ENCODE measurements around the gene TNFRSF9.

The TNFRSF9 gene

DNA sequence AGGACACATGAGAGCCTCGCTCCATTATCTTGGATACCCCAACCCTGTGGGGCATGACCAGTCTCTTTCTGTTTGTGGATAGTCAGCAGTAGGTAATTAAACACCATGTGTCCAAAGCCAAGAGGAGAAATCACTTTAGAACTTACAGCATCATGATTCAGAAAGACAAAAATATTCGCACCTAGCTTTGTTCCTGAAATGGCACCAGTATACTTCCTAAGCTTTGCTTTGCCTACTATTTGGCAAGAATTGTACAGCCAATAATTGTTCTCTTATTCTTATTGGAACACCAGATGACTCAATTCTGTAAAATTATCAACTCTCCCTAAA is 24.2 kb downstream of the TNFRSF9 start:
- Mint-ChIP-seq H3K9me3 (no peaks in the 10 kb centered on the region), H3K27me3 (ENCODE audit: low read depth) (no peaks in the 10 kb centered on the region), H3K4me3 (no peak overlapping the region), H3K4me1 (ENCODE audit: low read depth) (peaks cover 8% of the 10 kb centered on the region), H3K36me3 (ENCODE audit: low read depth) (no peaks in the 10 kb centered on the region), H3K27ac (no peak overlapping the region)

DNA sequence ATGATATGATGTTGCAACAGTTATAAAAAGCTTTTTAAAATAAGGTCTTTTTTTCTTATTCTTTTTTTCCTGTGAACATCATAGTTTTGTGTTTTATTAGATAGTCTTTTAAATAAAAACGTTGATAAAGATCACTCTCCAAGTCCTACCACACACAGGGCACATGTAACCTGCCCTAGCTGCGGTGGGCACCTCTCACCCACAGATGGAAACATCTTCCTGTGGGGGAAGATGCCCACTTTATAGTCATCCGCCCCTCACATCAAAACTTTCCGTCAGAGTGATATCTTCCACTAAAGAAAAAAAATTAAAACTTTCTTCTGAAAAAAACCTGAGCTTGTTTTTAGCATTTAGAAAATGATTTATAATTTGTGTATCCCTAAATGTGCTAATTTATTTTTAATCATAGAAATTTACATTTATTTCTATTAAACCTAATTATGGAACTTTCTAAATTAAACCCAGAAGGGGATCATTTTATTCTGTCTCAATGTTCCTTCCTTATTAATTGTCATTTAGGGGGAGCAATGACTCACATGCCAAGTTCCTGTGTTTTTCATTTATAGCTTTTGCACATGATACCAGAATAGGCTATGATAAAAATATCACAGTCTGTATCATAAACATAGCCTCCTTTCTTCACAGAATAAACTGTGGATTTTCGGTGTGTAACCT is 24.7 kb downstream of the TNFRSF9 start:
- no peak overlapping the region for H3K27ac Mint-ChIP-seq
- no peak overlapping the region for H3K4me3 Mint-ChIP-seq

DNA sequence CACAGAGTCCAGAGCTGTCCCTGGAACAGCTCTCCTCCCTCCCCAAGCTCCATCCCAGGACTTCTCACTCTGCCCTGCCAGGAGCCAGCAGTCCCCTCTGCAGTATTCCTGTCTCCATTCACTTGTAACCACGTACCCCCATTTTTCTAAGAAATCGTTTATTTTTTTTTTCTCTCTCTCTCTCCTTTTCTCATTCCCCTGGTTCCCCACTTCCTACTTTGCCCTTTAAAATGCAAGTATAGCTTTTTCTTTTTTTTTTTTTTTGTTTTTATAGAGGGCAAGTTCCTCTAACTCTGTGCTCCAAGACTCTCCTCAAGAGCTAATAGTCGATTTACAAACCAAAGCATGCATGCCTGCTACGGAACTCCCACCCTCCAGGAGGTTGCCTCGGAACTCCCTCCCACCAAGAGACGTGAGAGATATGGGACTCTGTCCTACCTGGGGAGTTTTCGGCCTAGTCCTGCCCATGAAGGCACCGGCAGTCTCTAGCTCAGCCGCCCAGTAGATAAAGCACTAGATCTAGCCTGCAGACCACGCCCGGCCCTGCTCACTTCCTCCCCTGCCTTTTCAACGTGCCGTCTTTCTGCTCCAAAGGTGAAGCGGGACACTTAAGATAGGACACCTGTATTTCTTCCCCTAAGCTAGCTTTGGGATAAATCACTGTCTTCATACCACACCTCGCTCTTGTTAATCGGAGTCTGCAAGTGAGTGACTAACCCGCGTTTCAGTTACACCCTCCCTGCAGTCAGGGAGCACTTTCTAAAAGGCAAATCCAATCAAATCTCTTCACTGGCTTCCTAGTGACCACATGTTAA is 27.7 kb downstream of the TNFRSF9 start:
- no peaks in the 10 kb centered on the region for H3K36me3 Mint-ChIP-seq (ENCODE audit: low read depth)
- H3K9me3 Mint-ChIP-seq: no peaks in the 10 kb centered on the region
- no peak overlapping the region for H3K4me3 Mint-ChIP-seq
- no peak overlapping the region for H3K27ac Mint-ChIP-seq
- H3K4me1 Mint-ChIP-seq (ENCODE audit: low read depth): no peaks in the 10 kb centered on the region
- H3K27me3 Mint-ChIP-seq (ENCODE audit: low read depth): no peaks in the 10 kb centered on the region

More for the DNA sequence above, 24.7 kb downstream of the TNFRSF9 start:
- Mint-ChIP-seq H3K9me3 (no peaks in the 10 kb centered on the region), H3K27me3 (ENCODE audit: low read depth) (no peaks in the 10 kb centered on the region), H3K4me1 (ENCODE audit: low read depth) (peaks cover 8% of the 10 kb centered on the region), H3K36me3 (ENCODE audit: low read depth) (no peaks in the 10 kb centered on the region)

DNA sequence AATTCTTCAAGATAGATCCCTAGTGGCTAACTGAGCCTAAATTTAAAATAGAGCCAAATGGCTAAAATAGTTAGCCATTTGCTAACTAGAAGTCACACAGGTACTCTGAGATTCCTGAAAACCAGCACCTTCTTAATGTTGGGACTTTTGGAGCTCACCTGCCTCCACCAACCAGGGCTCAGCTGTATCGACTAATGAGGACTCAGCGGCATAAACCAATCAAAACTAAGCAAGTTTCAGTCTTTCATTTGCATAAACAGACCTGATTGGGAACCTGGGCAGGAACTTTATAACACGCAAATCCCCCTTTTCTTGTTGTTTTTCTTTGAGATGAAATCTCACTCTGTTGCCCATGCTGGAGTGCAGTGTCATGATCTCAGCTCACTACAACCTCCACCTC is 28.5 kb downstream of the TNFRSF9 start:
- no peaks in the 10 kb centered on the region for H3K4me1 Mint-ChIP-seq (ENCODE audit: low read depth)
- H3K27ac Mint-ChIP-seq: no peak overlapping the region
- H3K36me3 Mint-ChIP-seq (ENCODE audit: low read depth): no peaks in the 10 kb centered on the region
- no peaks in the 10 kb centered on the region for H3K27me3 Mint-ChIP-seq (ENCODE audit: low read depth)
- no peak overlapping the region for H3K4me3 Mint-ChIP-seq
- no peaks in the 10 kb centered on the region for H3K9me3 Mint-ChIP-seq

DNA sequence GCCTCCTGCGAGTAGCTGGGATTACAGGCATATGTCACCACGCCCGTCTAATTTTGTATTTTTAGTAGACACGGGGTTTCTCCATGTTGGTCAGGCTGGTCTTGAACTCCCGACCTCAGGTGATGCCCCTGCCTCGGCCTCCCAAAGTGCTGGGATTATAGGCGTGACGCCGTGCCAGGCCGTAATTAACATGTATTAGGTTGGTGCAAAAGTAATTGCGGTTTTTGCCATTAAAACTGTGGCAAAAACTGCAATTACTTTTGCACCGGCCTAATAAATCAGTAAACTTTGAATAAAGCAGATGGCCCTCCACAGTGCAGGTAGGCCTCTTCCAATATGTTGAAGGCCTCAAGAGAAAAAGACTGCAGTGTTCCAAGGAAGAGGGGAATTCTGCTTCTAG is 35.4 kb downstream of the TNFRSF9 start:
- H3K27ac Mint-ChIP-seq: no peak overlapping the region
- H3K4me1 Mint-ChIP-seq (ENCODE audit: low read depth): peaks cover 4% of the 10 kb centered on the region
- peaks cover 8% of the 10 kb centered on the region for H3K27me3 Mint-ChIP-seq (ENCODE audit: low read depth)
- H3K9me3 Mint-ChIP-seq: no peaks in the 10 kb centered on the region
- no peaks in the 10 kb centered on the region for H3K36me3 Mint-ChIP-seq (ENCODE audit: low read depth)
- no peak overlapping the region for H3K4me3 Mint-ChIP-seq

DNA sequence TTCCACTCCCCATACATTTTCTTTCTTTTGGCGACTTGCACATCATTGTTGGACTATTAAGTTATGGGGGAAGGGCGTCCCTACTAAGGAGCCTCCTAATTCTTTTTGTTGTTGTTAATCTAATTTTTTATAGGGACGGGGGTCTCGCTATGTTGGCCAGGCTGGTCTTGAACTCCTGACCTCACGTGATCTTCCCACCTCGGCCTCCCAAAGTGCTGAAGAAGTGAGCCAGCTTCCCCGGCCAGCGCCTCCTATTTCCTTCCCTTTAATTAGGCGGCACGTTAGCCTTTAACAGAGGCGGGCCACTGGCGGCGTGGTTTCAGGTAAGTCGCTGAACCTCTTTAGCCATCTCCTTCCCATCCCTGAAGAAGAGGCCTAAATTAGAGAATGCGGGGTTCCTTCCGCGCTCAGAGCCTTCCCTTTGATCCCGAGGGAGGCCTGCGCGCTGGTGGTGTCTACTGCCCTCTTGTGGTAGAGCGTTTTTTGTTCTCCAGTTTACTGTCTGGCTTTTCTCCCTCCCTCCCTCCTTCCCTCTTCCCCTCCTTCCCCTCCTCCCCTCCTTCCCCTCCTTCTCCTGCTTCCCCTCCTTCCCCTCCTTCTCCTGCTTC is 38.1 kb downstream of the TNFRSF9 start:
- peak overlapping the region; percentile 22 for H3K4me3 Mint-ChIP-seq
- H3K36me3 Mint-ChIP-seq (ENCODE audit: low read depth): no peaks in the 10 kb centered on the region
- no peaks in the 10 kb centered on the region for H3K9me3 Mint-ChIP-seq
- H3K27ac Mint-ChIP-seq: no peak overlapping the region
- H3K4me1 Mint-ChIP-seq (ENCODE audit: low read depth): peaks cover 9% of the 10 kb centered on the region
- peaks cover 8% of the 10 kb centered on the region for H3K27me3 Mint-ChIP-seq (ENCODE audit: low read depth)

DNA sequence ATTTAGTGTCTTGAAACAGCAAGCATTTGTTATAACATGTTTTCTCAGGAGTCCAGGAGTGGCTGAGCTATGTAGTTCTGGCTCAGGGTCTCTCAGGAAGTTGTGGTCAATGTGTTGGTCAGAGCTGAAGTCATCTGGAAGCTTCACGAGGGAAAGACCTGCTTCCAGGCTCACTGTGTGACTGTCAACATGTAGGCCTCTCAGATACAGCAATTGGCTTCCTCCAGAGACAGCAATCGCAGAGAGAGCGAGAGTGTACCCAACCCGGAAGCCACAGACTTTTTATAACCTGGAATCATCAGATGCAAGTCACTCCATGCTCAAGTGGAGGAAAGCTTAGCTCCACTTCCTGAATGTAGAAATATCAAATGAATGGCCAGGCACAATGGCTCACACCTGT is 40.9 kb downstream of the TNFRSF9 start:
- no peak overlapping the region for H3K27ac Mint-ChIP-seq
- H3K27me3 Mint-ChIP-seq (ENCODE audit: low read depth): peaks cover 8% of the 10 kb centered on the region
- no peaks in the 10 kb centered on the region for H3K36me3 Mint-ChIP-seq (ENCODE audit: low read depth)
- H3K4me1 Mint-ChIP-seq (ENCODE audit: low read depth): peaks cover 9% of the 10 kb centered on the region
- H3K4me3 Mint-ChIP-seq: no peak overlapping the region
- no peaks in the 10 kb centered on the region for H3K9me3 Mint-ChIP-seq

DNA sequence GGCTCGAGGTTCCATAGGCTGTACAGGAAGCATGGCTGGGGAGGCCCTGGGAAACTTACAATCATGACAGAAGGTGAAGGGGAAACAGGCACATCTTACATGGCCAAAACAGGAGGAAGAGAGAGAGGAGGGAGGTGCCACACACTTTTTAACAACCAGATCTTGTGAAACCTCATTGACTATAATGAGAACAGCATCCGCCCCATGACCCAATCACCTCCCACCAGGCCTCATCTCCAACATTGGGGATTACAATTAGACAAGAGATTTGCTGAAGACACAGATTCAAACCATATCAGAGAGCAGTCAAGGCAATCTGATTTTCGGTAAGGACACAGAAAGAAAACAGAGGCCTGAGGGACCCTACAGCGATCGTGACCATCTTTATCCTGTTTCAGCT is 41.7 kb downstream of the TNFRSF9 start:
- Mint-ChIP-seq H3K36me3 (ENCODE audit: low read depth) (no peaks in the 10 kb centered on the region), H3K27me3 (ENCODE audit: low read depth) (peaks cover 8% of the 10 kb centered on the region), H3K9me3 (no peaks in the 10 kb centered on the region), H3K4me1 (ENCODE audit: low read depth) (peaks cover 9% of the 10 kb centered on the region), H3K27ac (no peak overlapping the region), H3K4me3 (no peak overlapping the region)

DNA sequence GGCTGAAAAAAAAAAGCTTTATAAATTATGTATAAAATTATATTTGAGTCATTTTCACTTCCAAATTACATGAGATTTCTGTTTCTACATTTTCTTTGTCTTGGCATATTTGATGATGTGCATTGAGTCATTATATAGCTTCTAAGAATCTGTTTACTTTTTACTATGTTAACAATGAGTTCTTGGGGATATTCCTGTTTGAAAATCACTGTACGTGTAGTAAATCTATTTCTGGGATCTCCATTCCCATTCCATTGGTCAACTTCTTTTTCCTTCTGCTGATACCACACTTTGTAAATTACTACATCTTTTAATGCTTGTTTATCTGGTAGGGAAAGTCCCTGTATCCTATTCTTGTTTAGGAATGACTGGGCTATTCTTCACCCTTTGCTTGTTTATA is 43.6 kb downstream of the TNFRSF9 start:
- Mint-ChIP-seq H3K27ac (no peak overlapping the region), H3K4me1 (ENCODE audit: low read depth) (peaks cover 6% of the 10 kb centered on the region)

DNA sequence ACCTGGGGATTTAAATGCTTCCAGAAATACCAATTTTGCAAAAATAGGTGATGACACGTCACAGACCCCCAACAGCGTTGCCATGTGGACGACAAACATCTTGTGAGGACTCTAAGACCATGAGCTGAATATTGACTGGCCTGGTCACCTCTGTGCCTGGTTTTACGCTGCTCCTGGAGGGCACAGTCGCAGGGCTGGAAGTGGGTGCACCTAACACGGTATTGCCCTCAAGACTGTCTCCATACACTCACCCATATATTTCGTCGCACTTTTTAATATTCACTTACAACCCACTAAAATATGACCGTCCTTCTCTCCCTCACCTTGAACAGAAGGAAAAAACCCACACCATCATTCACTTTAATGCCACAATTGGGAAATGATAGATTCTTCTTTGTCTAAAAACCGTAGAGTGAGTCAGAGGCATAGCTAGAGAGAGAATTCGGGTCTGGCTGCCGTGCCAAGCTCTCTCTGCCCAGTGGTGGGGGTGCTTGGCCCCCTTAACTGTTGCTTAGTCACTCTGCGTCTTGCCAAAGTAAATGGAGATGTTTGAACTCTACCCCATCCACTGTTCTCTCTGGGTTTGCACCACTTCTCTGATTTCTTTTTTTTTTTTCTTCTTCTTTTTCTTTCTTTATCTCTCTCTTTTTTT is 47.0 kb downstream of the TNFRSF9 start:
- Mint-ChIP-seq H3K27ac (no peak overlapping the region), H3K27me3 (ENCODE audit: low read depth) (peaks cover 5% of the 10 kb centered on the region), H3K4me1 (ENCODE audit: low read depth) (no peaks in the 10 kb centered on the region), H3K4me3 (no peak overlapping the region), H3K9me3 (peaks cover 3% of the 10 kb centered on the region), H3K36me3 (ENCODE audit: low read depth) (no peaks in the 10 kb centered on the region)

More for the DNA sequence above, 43.6 kb downstream of the TNFRSF9 start:
- Mint-ChIP-seq H3K36me3 (ENCODE audit: low read depth) (no peaks in the 10 kb centered on the region), H3K4me3 (no peak overlapping the region), H3K27me3 (ENCODE audit: low read depth) (peaks cover under 1% of the 10 kb centered on the region), H3K9me3 (no peaks in the 10 kb centered on the region)

DNA sequence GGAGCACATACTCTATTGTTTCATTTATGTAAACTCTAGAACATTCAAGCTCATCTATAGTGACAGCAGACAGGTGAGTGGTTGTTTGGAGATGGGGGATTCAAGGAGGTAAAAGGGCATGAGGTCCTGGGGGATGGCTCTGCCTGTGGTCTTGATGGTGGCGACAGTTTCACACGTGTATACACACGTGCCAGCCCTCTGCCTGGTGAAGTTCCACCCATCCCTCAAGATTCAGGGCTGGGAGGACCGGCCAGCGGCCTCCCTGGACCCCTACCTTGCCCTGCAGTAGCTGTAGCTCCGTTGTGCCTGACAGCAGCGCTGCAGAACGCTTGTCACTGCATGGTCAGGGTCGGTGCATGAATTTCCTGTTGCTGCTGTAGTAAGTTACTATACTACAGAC is 48.8 kb downstream of the TNFRSF9 start:
- H3K27ac Mint-ChIP-seq: no peak overlapping the region

DNA sequence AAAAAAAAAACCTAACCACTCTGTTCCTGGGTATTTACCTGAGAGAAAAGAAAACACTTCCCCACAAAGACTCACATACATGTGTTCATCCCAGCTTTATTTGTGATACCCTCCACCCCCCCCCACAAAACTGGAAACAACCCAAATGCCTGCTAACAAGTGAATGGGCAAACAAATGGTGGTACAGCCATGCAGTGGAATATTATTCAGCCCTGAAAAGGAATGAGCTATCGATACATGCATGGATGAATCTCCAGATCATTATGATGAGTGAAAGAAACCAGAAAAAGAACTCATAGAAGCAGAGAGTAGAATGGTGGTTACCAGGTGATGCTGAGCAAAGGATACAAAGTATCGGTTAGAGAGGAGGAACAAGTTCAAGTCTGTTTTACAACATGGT is 49.8 kb downstream of the TNFRSF9 start:
- Mint-ChIP-seq H3K4me3 (no peak overlapping the region), H3K36me3 (ENCODE audit: low read depth) (no peaks in the 10 kb centered on the region), H3K27me3 (ENCODE audit: low read depth) (peaks cover 11% of the 10 kb centered on the region), H3K9me3 (peaks cover 3% of the 10 kb centered on the region), H3K27ac (no peak overlapping the region), H3K4me1 (ENCODE audit: low read depth) (no peaks in the 10 kb centered on the region)

More for the DNA sequence above, 48.8 kb downstream of the TNFRSF9 start:
- no peaks in the 10 kb centered on the region for H3K4me1 Mint-ChIP-seq (ENCODE audit: low read depth)
- peaks cover 3% of the 10 kb centered on the region for H3K9me3 Mint-ChIP-seq
- peaks cover 11% of the 10 kb centered on the region for H3K27me3 Mint-ChIP-seq (ENCODE audit: low read depth)
- no peaks in the 10 kb centered on the region for H3K36me3 Mint-ChIP-seq (ENCODE audit: low read depth)
- H3K4me3 Mint-ChIP-seq: no peak overlapping the region

DNA sequence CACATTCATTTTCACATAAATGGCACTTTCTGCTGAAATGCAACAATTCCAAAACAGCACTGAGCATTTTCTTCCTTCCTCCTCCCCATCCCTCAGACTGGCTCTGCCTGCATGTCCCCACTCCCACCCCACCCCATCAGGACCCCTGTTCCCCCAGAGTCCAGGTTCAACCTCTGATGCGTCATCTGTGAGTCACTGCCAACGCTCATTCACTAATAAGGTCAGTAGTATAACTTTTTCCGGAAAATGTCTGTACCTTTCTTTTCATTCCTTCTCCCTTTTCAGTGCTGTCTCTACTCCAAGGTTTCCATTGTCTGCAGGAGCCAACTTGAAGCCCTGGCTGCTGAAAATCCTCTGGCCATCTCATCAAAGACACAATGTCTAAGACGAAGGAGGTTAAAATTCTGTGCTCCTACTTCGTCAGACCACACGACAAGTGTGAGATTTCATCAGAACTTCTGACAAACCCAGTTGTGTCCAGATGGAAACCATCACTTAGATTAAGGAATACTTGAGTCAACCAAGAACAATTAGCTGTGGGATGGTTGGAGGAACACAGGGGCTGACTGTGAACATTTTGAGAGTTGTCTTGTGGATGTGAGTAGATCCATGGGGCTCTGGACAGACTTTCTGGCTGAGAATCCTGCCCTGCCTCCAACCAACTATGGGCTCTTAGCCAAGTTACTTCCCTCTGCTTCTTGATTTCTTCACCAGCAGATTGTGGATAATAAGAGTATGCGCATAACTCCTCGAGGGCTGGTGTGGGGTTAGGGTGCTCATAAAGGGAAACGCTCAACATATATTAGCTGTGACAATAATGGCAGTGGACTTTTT is 52.2 kb downstream of the TNFRSF9 start:
- Mint-ChIP-seq H3K27me3 (ENCODE audit: low read depth) (peaks cover 19% of the 10 kb centered on the region), H3K4me3 (no peak overlapping the region), H3K36me3 (ENCODE audit: low read depth) (no peaks in the 10 kb centered on the region), H3K27ac (no peak overlapping the region), H3K9me3 (peaks cover 3% of the 10 kb centered on the region), H3K4me1 (ENCODE audit: low read depth) (no peaks in the 10 kb centered on the region)

DNA sequence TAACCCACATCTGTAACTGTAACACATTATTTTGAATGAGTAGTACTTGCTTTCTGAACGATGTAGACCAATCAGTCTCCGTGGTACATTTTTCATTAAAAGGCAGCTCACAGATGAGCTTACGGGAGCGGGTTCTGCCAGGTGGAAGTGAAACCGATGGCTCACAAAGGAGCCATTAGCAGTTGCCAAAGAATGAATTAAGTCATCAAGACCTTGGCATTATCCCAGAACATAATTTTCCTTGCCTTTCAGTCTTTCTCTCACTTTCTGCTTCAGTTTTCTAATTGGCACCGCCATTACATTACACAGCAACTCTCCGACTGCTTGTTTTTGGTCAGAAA is 54.3 kb downstream of the TNFRSF9 start:
- no peak overlapping the region for H3K27ac Mint-ChIP-seq

More for the DNA sequence above, 54.3 kb downstream of the TNFRSF9 start:
- H3K4me3 Mint-ChIP-seq: no peak overlapping the region
- peaks cover 3% of the 10 kb centered on the region for H3K9me3 Mint-ChIP-seq
- H3K36me3 Mint-ChIP-seq (ENCODE audit: low read depth): no peaks in the 10 kb centered on the region
- H3K27me3 Mint-ChIP-seq (ENCODE audit: low read depth): peaks cover 19% of the 10 kb centered on the region
- H3K4me1 Mint-ChIP-seq (ENCODE audit: low read depth): no peaks in the 10 kb centered on the region
